ENCODE results near the gene METTL8. TPM values are rescaled to one million over a fixed set of nuclear protein-coding genes. Genes with fewer than 3 reads are reported as not detected.
"Not testable (repeated sequence)": the region's sequence is repeated elsewhere in the genome, so short reads cannot be mapped to it uniquely, and the experiment has no call there.

The METTL8 gene
- total RNA-seq, 2 experiments from 2014 or later, result 43.4 to 44.8 TPM

DNA sequence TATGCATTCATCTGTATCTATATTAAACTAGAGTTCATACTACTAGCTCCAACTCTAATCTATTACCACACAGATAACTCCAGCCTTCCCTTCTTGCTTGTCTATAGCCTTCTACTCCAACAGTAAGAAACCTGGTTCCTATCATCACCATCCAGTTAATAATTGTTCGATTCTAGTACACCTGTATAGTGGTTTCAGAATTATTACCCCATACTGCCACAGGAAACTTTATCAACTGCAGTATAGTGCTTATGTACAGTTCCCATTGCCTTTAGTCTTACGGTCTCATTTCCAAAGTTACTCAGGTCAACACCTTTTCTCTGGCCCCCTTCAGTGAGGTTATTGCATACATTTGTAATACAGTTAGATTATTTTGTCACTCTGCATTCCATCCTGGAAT is 14.5 kb downstream of the METTL8 start:
- Mint-ChIP-seq H3K27me3 (no peaks in the 10 kb centered on the region), H3K27ac (no peak overlapping the region), H3K4me3 (no peak overlapping the region), H3K4me1 (ENCODE audit: low read depth) (peaks cover 35% of the 10 kb centered on the region), H3K36me3 (ENCODE audit: low read depth) (peaks cover 45% of the 10 kb centered on the region), H3K9me3 (peaks cover 17% of the 10 kb centered on the region)
- no peak for TF ChIP-seq CTCF (IDR thresholded peaks at IDR 0.05)
- ATAC-seq (no peak), DNase-seq (no peak)
- intact Hi-C loops (cut with micrococcal nuclease), result loop anchor here (5.0 to 10.0 kb wide), 4 partner anchors 95 to 447 kb away; no protein-coding TSS in a partner anchor
- POLR2A ChIA-PET, result no interaction called here
- CTCF ChIA-PET, result no interaction called here

DNA sequence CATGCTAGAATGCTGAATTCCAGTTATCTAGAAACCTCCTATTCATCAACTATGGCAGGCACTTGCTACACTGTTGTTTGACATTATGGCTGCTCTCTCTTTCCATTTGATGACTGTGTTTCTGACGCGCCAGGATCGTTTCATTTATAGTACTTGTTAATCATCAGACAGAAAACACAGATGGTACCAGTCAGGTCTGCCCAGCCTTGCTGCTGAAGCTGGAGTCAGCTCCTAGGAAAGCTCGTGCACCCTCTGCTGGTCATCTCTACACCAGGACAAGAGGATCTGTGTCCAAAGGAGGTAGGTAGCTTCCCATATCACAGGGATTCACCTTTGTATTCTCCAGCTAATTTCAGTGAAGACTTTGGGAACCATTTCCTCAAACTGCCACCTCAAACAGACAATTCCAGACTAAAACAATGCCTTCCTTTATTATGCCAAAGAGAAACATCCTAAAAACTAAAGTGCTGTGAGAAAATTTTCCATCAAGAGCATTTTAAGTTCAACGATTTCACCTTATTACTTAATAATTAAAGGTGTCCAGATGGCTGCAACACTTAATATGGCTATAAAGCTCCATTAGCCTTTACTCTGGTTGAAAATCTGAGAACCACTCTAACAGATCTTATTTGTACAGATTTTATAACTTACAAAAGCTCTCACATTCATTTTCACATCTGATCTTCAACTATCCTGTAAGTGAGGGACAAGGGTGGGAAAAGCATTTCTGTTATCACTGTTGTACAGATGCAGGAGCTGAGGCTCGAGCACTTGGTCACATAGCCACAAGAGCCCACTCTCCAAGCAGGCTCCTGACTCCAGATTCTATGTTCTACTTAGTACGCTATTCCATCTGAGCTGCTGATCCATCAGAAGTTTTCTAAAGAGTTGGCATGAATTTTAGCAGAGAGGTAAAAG is 17.5 kb downstream of the METTL8 start:
- peaks cover 25% of the 10 kb centered on the region for H3K36me3 Mint-ChIP-seq (ENCODE audit: low read depth)
- intact Hi-C loops (cut with micrococcal nuclease), result loop anchor here (5.0 to 10.0 kb wide), 4 partner anchors 91 to 444 kb away; no protein-coding TSS in a partner anchor
- ChIA-PET CTCF (interaction anchor here (0.6 to 2.6 kb wide), 34 partner anchors 8 to 488 kb away, joined by 3 to 25 read pairs (median 4); partner anchors contain the start of genes DCAF17 and METTL8), POLR2A (interaction anchor here (0.6 to 2.0 kb wide), 4 partner anchors 12 to 23 kb away, joined by 3 to 8 read pairs (median 4); partner anchors contain the start of genes DCAF17 and METTL8)
- peaks cover 29% of the 10 kb centered on the region for H3K4me1 Mint-ChIP-seq (ENCODE audit: low read depth)
- peak; percentile 66 for TF ChIP-seq CTCF (IDR thresholded peaks at IDR 0.05)
- ATAC-seq, result peak; percentile 96
- H3K4me3 Mint-ChIP-seq, result no peak overlapping the region
- peaks cover 6% of the 10 kb centered on the region for H3K9me3 Mint-ChIP-seq
- no peaks in the 10 kb centered on the region for H3K27me3 Mint-ChIP-seq
- peak overlapping the region; percentile 82 for H3K27ac Mint-ChIP-seq
- DNase-seq, result peak; percentile 92

DNA sequence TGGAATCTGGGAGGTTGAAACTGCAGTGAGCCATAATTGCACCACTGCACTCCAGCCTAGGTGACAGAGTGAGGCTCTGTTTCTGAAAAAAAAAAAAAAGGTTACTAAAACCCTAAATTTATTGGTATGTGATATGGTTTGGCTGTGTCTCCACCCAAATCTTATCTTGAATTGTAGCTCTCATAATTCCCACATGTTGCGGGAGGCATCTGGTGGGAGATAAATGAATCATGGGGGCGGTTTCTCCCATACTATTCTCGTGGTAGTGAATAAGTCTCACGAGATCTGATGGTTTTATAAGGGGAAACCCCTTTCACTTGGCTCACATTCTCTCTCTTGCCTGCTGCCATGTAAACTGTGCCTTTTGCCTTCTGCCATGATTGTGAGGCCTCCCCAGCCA is 19.1 kb downstream of the METTL8 start:
- H3K27me3 Mint-ChIP-seq, H3K4me3 Mint-ChIP-seq, H3K9me3 Mint-ChIP-seq, DNase-seq, CTCF ChIA-PET, ATAC-seq: not testable (repeated sequence)
- peaks cover 16% of the 10 kb centered on the region for H3K36me3 Mint-ChIP-seq (ENCODE audit: low read depth)
- H3K27ac Mint-ChIP-seq, result peak overlapping the region; percentile 1
- H3K4me1 Mint-ChIP-seq (ENCODE audit: low read depth), result peaks cover 20% of the 10 kb centered on the region
- POLR2A ChIA-PET, result interaction anchor here (0.6 kb wide), 1 partner anchor 241 kb away, joined by 3 read pairs; no protein-coding TSS in a partner anchor
- intact Hi-C loops (cut with micrococcal nuclease), result loop anchor here (5.0 to 10.0 kb wide), 4 partner anchors 90 to 442 kb away; no protein-coding TSS in a partner anchor

DNA sequence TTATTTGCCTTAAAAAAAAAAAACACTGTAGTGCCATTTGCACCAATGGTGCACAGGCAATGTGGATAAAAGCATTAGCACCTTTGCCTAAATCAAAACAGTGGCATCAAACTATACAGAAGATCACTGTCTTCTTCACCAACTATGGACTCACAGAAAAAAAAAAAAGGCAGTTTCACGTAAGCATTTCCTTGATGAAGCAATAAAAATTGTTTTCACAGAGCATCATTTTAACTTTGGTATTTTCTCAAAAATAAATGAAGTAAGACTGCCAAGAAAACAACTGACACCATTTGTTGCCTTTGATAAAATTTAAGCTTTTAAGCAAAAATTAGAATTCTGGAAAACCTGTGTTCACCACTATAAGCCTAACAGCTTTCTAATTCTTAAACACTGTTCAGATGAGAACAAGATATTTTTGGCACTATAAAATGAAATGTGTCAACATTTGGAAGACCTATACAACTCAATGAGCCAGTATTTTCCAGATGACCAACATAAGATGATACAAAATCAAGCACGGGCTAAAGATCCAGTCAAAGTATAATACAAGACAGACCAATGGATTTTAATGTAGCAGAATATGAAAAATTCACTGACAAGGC is 21.1 kb downstream of the METTL8 start:
- intact Hi-C loops (cut with micrococcal nuclease), result loop anchor here (10.0 kb wide), 1 partner anchor 88 kb away; no protein-coding TSS in a partner anchor
- ChIA-PET CTCF (no interaction called here), POLR2A (interaction anchor here (0.6 to 1.1 kb wide), 2 partner anchors 9 to 13 kb away, joined by 3 read pairs; no protein-coding TSS in a partner anchor)
- Mint-ChIP-seq H3K9me3 (peaks cover 3% of the 10 kb centered on the region), H3K27ac (no peak overlapping the region), H3K4me3 (no peak overlapping the region), H3K36me3 (ENCODE audit: low read depth) (peaks cover 15% of the 10 kb centered on the region), H3K4me1 (ENCODE audit: low read depth) (peaks cover 23% of the 10 kb centered on the region), H3K27me3 (no peaks in the 10 kb centered on the region)
- ATAC-seq (no peak), DNase-seq (no peak)
- TF ChIP-seq CTCF (IDR thresholded peaks at IDR 0.05), result no peak

DNA sequence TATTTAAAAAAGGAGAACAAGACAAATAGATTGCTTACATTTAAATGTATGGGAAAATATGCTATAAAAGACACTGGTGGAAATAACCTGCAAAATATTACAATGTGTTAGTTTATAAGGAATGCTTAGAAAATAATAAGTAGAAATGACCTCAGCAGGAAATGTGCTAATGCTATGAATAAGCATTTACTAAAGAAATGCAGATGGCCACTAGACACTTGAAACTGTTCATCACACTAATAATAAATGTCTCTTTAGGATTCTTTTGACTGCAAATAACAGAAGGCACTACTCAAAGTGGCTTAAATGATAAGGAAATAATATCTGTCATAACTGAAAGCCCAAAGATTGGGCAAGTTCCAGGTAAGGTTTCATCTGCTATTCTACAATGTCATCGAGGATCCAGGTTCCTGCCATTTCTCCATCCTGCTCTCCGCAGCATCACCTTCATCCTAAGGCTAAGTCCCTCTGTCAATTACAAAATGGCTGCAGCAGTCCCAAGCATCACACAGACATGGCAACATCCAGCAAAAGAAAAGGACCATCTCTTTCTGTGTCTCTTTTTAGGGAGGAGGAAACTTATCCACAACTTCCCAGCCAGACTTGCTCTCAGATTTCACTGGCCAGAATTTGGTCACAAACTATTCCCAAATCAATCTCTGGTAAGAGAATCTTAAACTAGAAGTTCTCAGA is 21.9 kb downstream of the METTL8 start:
- Mint-ChIP-seq H3K27ac (no peak overlapping the region), H3K9me3 (peaks cover 3% of the 10 kb centered on the region), H3K27me3 (no peaks in the 10 kb centered on the region), H3K4me3 (no peak overlapping the region), H3K4me1 (ENCODE audit: low read depth) (peaks cover 29% of the 10 kb centered on the region), H3K36me3 (ENCODE audit: low read depth) (peaks cover 16% of the 10 kb centered on the region)
- CTCF ChIA-PET, result interaction anchor here (0.6 kb wide), 1 partner anchor 249 kb away, joined by 3 read pairs; no protein-coding TSS in a partner anchor
- DNase-seq, result no peak
- intact Hi-C loops (cut with micrococcal nuclease), result loop anchor here (10.0 kb wide), 1 partner anchor 87 kb away; no protein-coding TSS in a partner anchor
- POLR2A ChIA-PET, result interaction anchor here (1.1 to 1.6 kb wide), 3 partner anchors 14 to 91 kb away, joined by 3 to 4 read pairs (median 3); no protein-coding TSS in a partner anchor
- no peak for TF ChIP-seq CTCF (IDR thresholded peaks at IDR 0.05)
- no peak for ATAC-seq
